ENCODE measurements around the gene ZNF341.

GRCh38 chr20:33736962-33737361 lies 5.2 kb downstream of the ZNF341 start:
- TF ChIP-seq CTCF (IDR thresholded peaks at IDR 0.05): no peak
- TF ChIP-seq EZH2 (IDR thresholded peaks at IDR 0.05; ENCODE audit: borderline replicate concordance, insufficient read depth, low read depth, low read length, poor library complexity, severe bottlenecking): no peak
